K562 (cell line): Measurements from ENCODE around the gene PCSK5. TPM values are rescaled to one million over a fixed set of nuclear protein-coding genes. Genes with fewer than 3 reads are reported as not detected.

Source experiments
- ATAC-seq: fragments of 200-7000 bp; cut with Tn5 transposase; 3 replicates; pipeline ENCODE4 v1.9.1; 2020; ENCODE audit warnings: moderate library complexity
- BruUV-seq: library from RNA; stranded (reverse); fragments of 400-500 nt; replicated peaks from 2 replicates; lab custom pipeline; 2021; lab: Mats Ljungman, UMichigan
- CTCF ChIA-PET: fragments of 300-600 bp; formaldehyde crosslinking; extraction: SDS; loops from one replicate; lab custom pipeline; 2021; ENCODE audit warnings: low intra/inter-chr PET ratio; lab: Yijun Ruan, JAX
- POLR2A ChIA-PET: fragments of 300-600, 350-650 bp; sonication (Branson Sonifier 250); formaldehyde crosslinking; extraction: SDS; loops from one replicate; lab custom pipeline; 2021; ENCODE audit warnings: antibody characterized with exemption, inconsistent platforms; lab: Yijun Ruan, JAX
- DNase-seq, 4 experiments: peaks; one replicate each; pipeline versions ENCODE4 v3.0.0 to v3.0.0-alpha.2; 2011 to 2018; ENCODE audit warnings: low spot score in 3 of 4, mixed read lengths in 3 of 4; ENCODE audit errors: extremely low read depth in 1 of 4
- FAIRE-seq: peaks from 2 replicates; lab custom pipeline; 2011; peaks lifted over from hg19 to GRCh38; lab: Jason Lieb, UNC
- H2AFZ ChIP-seq: 2 replicates; pipeline ENCODE4 v1.6.0; 2011; ENCODE audit warnings: low read depth, low read length, control low read depth, inconsistent platforms
- H3K27ac ChIP-seq: fragments of 200-600 bp; 3 replicates; pipeline ENCODE4 v1.8.0; 2011; ENCODE audit warnings: low read depth, mild to moderate bottlenecking, control low read depth, inconsistent platforms, low read length, moderate library complexity, mixed read lengths; ENCODE audit errors: extremely low read depth
- H3K27me3 ChIP-seq, 2 experiments: fragments of 300-600 bp in 1 of 2; 2 replicates in 1 of 2; 3 replicates in 1 of 2; pipeline versions ENCODE4 v1.6.0 to v1.8.0; 2011; ENCODE audit warnings: inconsistent platforms in 2 of 2, low read length in 2 of 2, mild to moderate bottlenecking in 1 of 2, mixed read lengths in 1 of 2, moderate library complexity in 1 of 2; ENCODE audit not compliant: control insufficient read depth in 2 of 2, insufficient read depth in 2 of 2
- H3K36me3 ChIP-seq: fragments of 300-600 bp; 3 replicates; pipeline ENCODE4 v1.8.0; 2011; ENCODE audit warnings: mild to moderate bottlenecking, low read length, inconsistent platforms; ENCODE audit not compliant: control insufficient read depth, insufficient read depth
- H3K4me1 ChIP-seq, 2 experiments: fragments of 200-600 bp in 1 of 2; replicated peaks in 1 of 2; 2 replicates in 1 of 2; 3 replicates in 1 of 2; pipeline versions ENCODE4 v1.5.1 to v1.8.0; 2011; ENCODE audit warnings: inconsistent platforms in 2 of 2, low read length in 2 of 2, mild to moderate bottlenecking in 1 of 2, mixed read lengths in 1 of 2, moderate library complexity in 1 of 2; ENCODE audit not compliant: control insufficient read depth in 2 of 2, insufficient read depth in 2 of 2
- H3K4me2 ChIP-seq: 2 replicates; pipeline ENCODE4 v1.6.1; 2011; ENCODE audit warnings: low read length, control low read depth, inconsistent platforms, mixed read lengths; ENCODE audit not compliant: insufficient read depth
- H3K4me3 ChIP-seq: fragments of 200-600 bp; sonication (generic), shearing (Covaris generic); 2 replicates; pipeline ENCODE4 v1.5.1; 2016; ENCODE audit warnings: control low read depth, inconsistent platforms
- H3K79me2 ChIP-seq: fragments of 200-600 bp; 3 replicates; pipeline ENCODE4 v1.8.0; 2011; ENCODE audit warnings: low read length, inconsistent platforms; ENCODE audit not compliant: control insufficient read depth, insufficient read depth
- H3K9ac ChIP-seq, 2 experiments: 2 replicates each; pipeline versions ENCODE4 v1.6.0 to v1.6.1; 2011; ENCODE audit warnings: low read depth in 2 of 2, low read length in 2 of 2, control low read depth in 1 of 2, inconsistent platforms in 1 of 2, mild to moderate bottlenecking in 1 of 2, mixed read lengths in 1 of 2; ENCODE audit not compliant: insufficient read depth in 1 of 2
- H3K9me1 ChIP-seq: one replicate; pipeline ENCODE4 v1.6.0; 2011; ENCODE audit warnings: inconsistent platforms, mild to moderate bottlenecking, low read length, moderate library complexity; ENCODE audit not compliant: control insufficient read depth, insufficient read depth
- H3K9me3 ChIP-seq: replicated peaks from 2 replicates; pipeline ENCODE4 v1.5.1; 2011; ENCODE audit warnings: low read depth, low read length, inconsistent platforms; ENCODE audit not compliant: control insufficient read depth, insufficient read depth
- H4K20me1 ChIP-seq: replicated peaks from 2 replicates; pipeline ENCODE4 v1.6.1; 2011; ENCODE audit warnings: low read length, inconsistent platforms, mixed read lengths; ENCODE audit not compliant: control insufficient read depth, insufficient read depth
- ELF4 ChIP-seq: fragments of 450-650 bp; formaldehyde crosslinking; IDR thresholded peaks from 2 replicates; pipeline ENCODE4 v1.4.0; 2022; ENCODE audit warnings: missing genetic modification characterization
- EWSR1 ChIP-seq: fragments of 450-650 bp; IDR thresholded peaks from 2 replicates; pipeline ENCODE4 v1.6.1; 2018; ENCODE audit warnings: borderline replicate concordance, mild to moderate bottlenecking, low read depth, moderate library complexity; ENCODE audit not compliant: partially characterized antibody
- MAZ ChIP-seq, 2 experiments: fragments of 450-650 bp in 1 of 2; sonication (generic) in 1 of 2; formaldehyde crosslinking; IDR thresholded peaks in 1 of 2; conservative IDR thresholded peaks in 1 of 2; 2 replicates each; pipeline versions ENCODE4 v1.4.0 to v1.5.0; 2020; ENCODE audit warnings: mild to moderate bottlenecking in 1 of 2, missing genetic modification reagents in 1 of 2
- NFIC ChIP-seq: fragments of 450-650 bp; IDR thresholded peaks from 2 replicates; pipeline ENCODE4 v1.6.1; 2017; ENCODE audit warnings: mild to moderate bottlenecking, inconsistent platforms
- SOX6 ChIP-seq: fragments of 450-650 bp; IDR thresholded peaks from 2 replicates; pipeline ENCODE4 v1.6.1; 2014; ENCODE audit warnings: mild to moderate bottlenecking
- TGIF2 ChIP-seq: sonication (generic); formaldehyde crosslinking; IDR thresholded peaks from 2 replicates; pipeline ENCODE4 v1.8.1; 2022; ENCODE audit warnings: mild to moderate bottlenecking, missing genetic modification reagents, moderate library complexity
- ZNF431 ChIP-seq: sonication (generic); formaldehyde crosslinking; IDR thresholded peaks from 2 replicates; pipeline ENCODE4 v1.8.0; 2022; ENCODE audit warnings: mild to moderate bottlenecking, missing genetic modification reagents
- ZNF436 ChIP-seq: fragments of 250-450, 450-650 bp; sonication (Bioruptor Pico); formaldehyde crosslinking; IDR thresholded peaks from 2 replicates; pipeline ENCODE4 v1.7.0; 2020; ENCODE audit warnings: mild to moderate bottlenecking
- WGBS: fragments of 100-300 bp; shearing (Covaris generic); methylation state at CpG from one replicate; pipeline ENCODE4 v1.1.6; 2016; ENCODE audit warnings: low coverage, mixed read lengths; ENCODE audit not compliant: insufficient coverage; ENCODE audit errors: missing lambda C conversion rate; 5-methylcytosine and 5-hydroxymethylcytosine counted together
- in situ Hi-C: fragments of 300-500 bp; cut with MboI; formaldehyde crosslinking; loops from 4 replicates; pipeline ENCODE4 v1.15.0; 2018; ENCODE audit warnings: inconsistent platforms, mixed read lengths
- intact Hi-C: fragments of 100-400 bp; cut with micrococcal nuclease; formaldehyde crosslinking; loops from 2 replicates; pipeline ENCODE4 v1.14.2; 2022
- polyA plus RNA-seq, 8 experiments: library from polyadenylated mRNA; depleted of rRNA in 4 of 8; stranded (reverse) in 5 of 8; unstranded in 3 of 8; fragments of >200 nt; fragmentation: Nextera tagmentation in 2 of 8; fragmentation: Illumina TruSeq in 1 of 8; extraction: Ambion mirVana in 2 of 8; extraction: Trizol in 1 of 8; gene quantifications; 2 replicates each; pipeline versions ENCODE4 v1.2.1 to v1.2.3, GENCODE V29; 2011 to 2014; ENCODE audit warnings: inconsistent platforms in 1 of 8, missing spikeins in 1 of 8
- total RNA-seq, 7 experiments: library from RNA; depleted of rRNA in 6 of 7; stranded (reverse); fragments of >200 nt in 6 of 7; fragmentation: Illumina TruSeq in 2 of 7; extraction: Trizol in 2 of 7; gene quantifications; 2 replicates each; pipeline versions ENCODE4 v1.2.1 to v1.2.3, GENCODE V29; 2011 to 2021; ENCODE audit warnings: low replicate concordance in 1 of 7
- TF ChIP-seq, protein P1 (sequence below): fragments of 450-650 bp; formaldehyde crosslinking; IDR thresholded peaks from 2 replicates; pipeline ENCODE4 v1.4.0; 2022; ENCODE audit warnings: mild to moderate bottlenecking, moderate library complexity

The PCSK5 gene
- total and polyA plus RNA-seq, 9 of the 15 experiments (the other 6 are each of a cell fraction or from before 2014, with no cell fraction given): not detected

DNA sequence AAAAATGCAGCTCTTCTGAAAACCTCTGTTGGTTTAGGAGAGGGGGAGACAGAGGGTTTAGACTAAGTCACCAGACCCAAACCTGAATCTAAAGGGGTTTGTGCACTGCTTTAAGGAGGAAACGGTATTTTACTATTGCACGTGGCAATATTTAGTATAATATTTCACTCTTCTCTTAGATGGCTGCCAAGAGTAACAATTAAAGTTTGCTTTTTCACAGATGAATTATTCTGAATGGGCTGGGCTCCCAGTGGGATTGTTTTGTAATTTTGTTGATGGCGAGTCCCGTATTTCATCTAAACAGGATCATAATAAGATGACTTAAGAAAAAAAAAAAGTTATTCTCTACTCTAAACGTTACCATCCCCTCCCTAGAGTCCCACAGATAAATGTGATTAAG lies 245.4 kb downstream of the PCSK5 start:
- intact Hi-C loops: no loop called here
- no peak overlapping the region for H2AFZ ChIP-seq
- no peaks in the 10 kb centered on the region for H3K27me3 ChIP-seq
- H3K4me2 ChIP-seq: no peak overlapping the region
- ChIA-PET POLR2A (interaction anchor here (0.8 kb wide), 1 partner anchor 157 kb away, joined by 3 read pairs; no protein-coding TSS in a partner anchor), CTCF (no interaction called here)
- H3K9me3 ChIP-seq: no peaks in the 10 kb centered on the region
- in situ Hi-C loops: no loop called here
- FAIRE-seq (no peak), ATAC-seq (no peak), DNase-seq (no peak)
- no TSS peak for BruUV-seq
- no peaks in the 10 kb centered on the region for H4K20me1 ChIP-seq
- no peaks in the 10 kb centered on the region for H3K79me2 ChIP-seq
- H3K4me3 ChIP-seq: no peak overlapping the region
- no peaks in the 10 kb centered on the region for H3K4me1 ChIP-seq
- WGBS: 0% methylated on average over 5 of the region's 5 CpGs
- H3K9me1 ChIP-seq: no peaks in the 10 kb centered on the region
- H3K36me3 ChIP-seq: no peaks in the 10 kb centered on the region
- TF ChIP-seq SOX6 (no peak), ELF4 (CRISPR knock-in tag) (no peak), ZNF436 (CRISPR knock-in tag) (no peak), EWSR1 (no peak), NFIC (no peak), ZNF431 (CRISPR knock-in tag) (no peak), MAZ (CRISPR knock-in tag; conservative IDR thresholded peaks at IDR 0.05 in 1 of 2, IDR thresholded peaks at IDR 0.05 in 1 of 2) (no peak), TGIF2 (CRISPR knock-in tag) (no peak)
- TF ChIP-seq, protein P1, sequence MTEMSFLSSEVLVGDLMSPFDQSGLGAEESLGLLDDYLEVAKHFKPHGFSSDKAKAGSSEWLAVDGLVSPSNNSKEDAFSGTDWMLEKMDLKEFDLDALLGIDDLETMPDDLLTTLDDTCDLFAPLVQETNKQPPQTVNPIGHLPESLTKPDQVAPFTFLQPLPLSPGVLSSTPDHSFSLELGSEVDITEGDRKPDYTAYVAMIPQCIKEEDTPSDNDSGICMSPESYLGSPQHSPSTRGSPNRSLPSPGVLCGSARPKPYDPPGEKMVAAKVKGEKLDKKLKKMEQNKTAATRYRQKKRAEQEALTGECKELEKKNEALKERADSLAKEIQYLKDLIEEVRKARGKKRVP: no peak
- H3K27ac ChIP-seq: no peak overlapping the region
- no peak overlapping the region for H3K9ac ChIP-seq
